Epithelial cell of esophagus (primary cell): ENCODE results near the gene YOD1.

ENCODE experiments used
- DNase-seq: peaks from one replicate; pipeline ENCODE4 v3.0.0; 2010; ENCODE audit warnings: low read depth
- H3K4me3 ChIP-seq: 2 replicates; pipeline ENCODE4 v1.5.1; 2011; ENCODE audit warnings: mild to moderate bottlenecking, low read length, control low read depth
- TF ChIP-seq, protein P1 (sequence below): IDR thresholded peaks from 2 replicates; pipeline ENCODE4 v1.5.1; 2011; ENCODE audit warnings: low read depth, mild to moderate bottlenecking, low read length, control low read depth, inconsistent platforms; ENCODE audit not compliant: insufficient read depth; ENCODE audit errors: missing control alignments

YOD1 gene

DNA sequence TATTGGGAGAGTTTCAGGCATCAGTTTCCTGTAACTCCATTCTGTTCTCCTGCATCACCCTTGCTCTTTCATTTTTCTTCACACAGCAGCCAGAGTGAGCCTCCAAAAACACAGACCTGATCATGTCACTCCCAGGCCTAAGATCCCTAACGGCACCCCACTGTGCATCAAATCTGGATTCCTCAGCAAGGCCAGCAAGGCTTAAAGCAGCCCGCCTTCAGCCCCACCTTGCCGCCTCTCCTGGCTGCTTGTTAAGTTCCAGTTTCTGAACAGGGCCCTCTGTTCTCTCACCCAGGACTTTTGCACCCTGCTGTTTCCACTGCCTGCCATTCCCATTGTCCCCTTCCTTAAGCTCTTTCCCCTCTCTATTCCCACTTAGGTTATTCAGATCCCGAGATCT lies 47.8 kb downstream of the YOD1 start:
- TF ChIP-seq, protein P1, sequence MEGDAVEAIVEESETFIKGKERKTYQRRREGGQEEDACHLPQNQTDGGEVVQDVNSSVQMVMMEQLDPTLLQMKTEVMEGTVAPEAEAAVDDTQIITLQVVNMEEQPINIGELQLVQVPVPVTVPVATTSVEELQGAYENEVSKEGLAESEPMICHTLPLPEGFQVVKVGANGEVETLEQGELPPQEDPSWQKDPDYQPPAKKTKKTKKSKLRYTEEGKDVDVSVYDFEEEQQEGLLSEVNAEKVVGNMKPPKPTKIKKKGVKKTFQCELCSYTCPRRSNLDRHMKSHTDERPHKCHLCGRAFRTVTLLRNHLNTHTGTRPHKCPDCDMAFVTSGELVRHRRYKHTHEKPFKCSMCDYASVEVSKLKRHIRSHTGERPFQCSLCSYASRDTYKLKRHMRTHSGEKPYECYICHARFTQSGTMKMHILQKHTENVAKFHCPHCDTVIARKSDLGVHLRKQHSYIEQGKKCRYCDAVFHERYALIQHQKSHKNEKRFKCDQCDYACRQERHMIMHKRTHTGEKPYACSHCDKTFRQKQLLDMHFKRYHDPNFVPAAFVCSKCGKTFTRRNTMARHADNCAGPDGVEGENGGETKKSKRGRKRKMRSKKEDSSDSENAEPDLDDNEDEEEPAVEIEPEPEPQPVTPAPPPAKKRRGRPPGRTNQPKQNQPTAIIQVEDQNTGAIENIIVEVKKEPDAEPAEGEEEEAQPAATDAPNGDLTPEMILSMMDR, result no peak
- no peak overlapping the region for H3K4me3 ChIP-seq
- no peak for DNase-seq

DNA sequence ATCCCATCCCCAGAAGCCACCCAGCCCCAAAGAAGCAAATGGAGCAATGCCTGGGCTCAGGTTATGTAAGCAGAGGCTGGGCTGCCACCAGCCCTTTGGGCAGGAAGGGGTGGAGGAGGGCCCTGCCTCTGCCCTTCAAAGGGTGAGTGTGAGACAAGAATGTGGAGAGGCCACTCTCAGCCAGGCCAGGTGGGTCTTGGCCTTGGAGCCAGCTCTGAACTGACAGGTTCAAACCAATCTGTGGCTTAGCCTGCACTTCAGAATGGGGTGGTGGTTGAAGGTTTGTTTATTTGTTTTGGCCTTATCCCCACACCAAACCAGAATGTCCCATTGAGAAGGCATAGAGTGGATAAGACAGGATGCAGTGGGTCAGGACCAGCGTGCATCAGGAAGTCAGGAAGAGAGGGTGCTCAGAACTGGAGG lies 48.3 kb downstream of the YOD1 start:
- DNase-seq, result peak; percentile 73
- TF ChIP-seq, protein P1, result no peak
- no peak overlapping the region for H3K4me3 ChIP-seq

DNA sequence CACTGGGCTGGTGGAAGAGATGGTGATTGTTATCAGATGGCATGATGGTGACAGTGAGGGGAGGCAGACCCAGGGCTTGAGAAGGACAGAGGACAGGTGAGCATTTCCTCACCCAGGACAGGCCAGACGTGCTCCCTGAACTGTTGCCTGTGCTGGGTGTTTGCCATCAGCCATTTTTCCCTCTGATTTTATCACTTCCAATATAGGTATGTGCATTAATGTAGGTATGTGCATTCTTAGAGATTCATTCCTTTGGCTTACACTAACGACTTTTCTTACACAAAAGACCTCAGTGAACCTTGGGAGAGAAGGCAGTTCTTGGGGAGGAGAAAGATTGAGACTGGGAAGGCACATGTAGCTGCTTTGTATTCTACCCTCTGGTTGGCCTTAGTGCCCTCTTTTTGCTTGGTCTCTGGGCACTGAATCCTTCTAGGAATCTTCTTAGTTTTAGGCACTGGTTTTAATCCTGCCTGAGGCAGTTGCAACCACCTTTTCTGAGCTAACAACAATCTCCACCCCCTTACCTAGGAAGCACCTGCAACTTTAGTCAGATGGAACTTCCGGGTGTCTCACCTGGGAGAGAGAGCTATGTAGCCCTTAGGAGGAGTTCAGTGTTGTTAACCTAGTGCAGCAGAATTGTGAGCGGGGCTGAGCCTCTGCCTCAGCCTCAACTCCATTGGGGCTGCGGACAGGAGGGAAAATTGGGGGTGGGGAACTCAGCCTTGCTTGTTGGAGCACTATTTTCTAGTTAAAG lies 49.3 kb downstream of the YOD1 start:
- TF ChIP-seq, protein P1, result no peak
- no peak overlapping the region for H3K4me3 ChIP-seq
- peak; percentile 82 for DNase-seq

DNA sequence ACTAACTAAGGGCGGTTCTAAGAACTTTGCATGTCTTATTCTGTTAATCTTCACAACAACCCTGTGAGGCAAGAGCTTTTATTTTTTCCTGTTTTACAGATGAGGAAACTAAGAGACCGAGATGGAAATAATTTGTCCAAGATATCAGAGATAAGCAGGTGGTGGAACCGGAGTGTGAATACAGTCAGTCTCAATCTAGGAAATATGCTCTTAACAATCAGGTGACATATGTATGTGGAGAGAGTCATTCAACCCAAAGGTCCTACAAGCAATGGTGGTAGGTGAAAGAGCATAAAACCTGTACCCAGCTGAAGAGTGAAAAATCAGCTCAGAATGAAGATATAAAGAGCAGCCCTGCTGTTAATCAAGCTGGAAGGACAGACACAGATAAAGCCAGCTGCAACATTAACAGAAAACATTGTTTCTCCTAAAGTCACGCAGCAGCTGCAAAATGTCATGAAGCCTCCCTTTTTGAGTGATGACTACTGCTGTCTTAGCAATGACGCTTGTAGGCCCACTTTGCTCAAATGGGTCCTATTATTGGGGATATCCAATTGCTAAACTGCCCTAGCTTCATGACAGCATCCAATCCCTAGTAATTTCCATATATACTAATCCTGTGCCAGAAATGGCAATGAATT lies 50.2 kb downstream of the YOD1 start:
- DNase-seq, result no peak
- no peak overlapping the region for H3K4me3 ChIP-seq
- TF ChIP-seq, protein P1, result no peak

DNA sequence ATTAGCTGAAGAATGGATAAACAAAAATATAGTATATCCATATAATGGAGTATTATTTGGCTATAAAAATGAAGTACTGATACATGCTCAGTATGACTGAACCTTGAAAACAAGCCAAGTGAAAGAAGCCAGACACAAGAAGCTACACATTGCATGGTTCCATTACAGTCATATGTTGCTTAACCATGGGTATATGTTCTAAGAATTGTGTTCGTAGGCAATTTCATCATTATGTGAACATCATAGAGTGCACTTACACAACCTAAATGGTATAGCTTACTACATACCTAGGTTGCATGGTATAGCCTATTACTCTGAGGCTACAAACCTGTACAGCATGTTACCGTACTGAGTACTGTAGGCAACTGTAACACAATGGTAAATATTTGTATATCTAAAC lies 52.2 kb downstream of the YOD1 start:
- H3K4me3 ChIP-seq, result no peak overlapping the region
- TF ChIP-seq, protein P1, result no peak
- peak; percentile 66 for DNase-seq
